ENCODE measurements around the gene MIEN1.

The MIEN1 gene

GRCh38 chr17:39709319-39709997, 20.9 kb downstream of the MIEN1 start:
- no peaks in the 10 kb centered on the region for H3K27me3 ChIP-seq (ENCODE audit: low read depth, low read length)
- no peaks in the 10 kb centered on the region for H3K36me3 ChIP-seq (replicated peaks; ENCODE audit: low read depth, low read length)
- TF ChIP-seq EZH2phosphoT487 (IDR thresholded peaks at IDR 0.05; ENCODE audit: low read depth) (no peak), CTCF (IDR thresholded peaks at IDR 0.05; ENCODE audit: low read depth, low read length) (no peak)
- H3K4me2 ChIP-seq (ENCODE audit: low read length) = no peak overlapping the region
- H3K9me3 ChIP-seq (ENCODE audit: insufficient read depth, low read length) = no peaks in the 10 kb centered on the region
- no peak overlapping the region for H3K9ac ChIP-seq (ENCODE audit: low read length)
- H4K20me1 ChIP-seq (ENCODE audit: insufficient read depth, low read length) = no peaks in the 10 kb centered on the region
- no peak overlapping the region for H3K4me3 ChIP-seq (ENCODE audit: low read length)
- H2AFZ ChIP-seq (ENCODE audit: low read depth, low read length) = no peak overlapping the region
- H3K79me2 ChIP-seq (ENCODE audit: low read length) = no peaks in the 10 kb centered on the region
- H3K4me1 ChIP-seq (ENCODE audit: low read length) = no peaks in the 10 kb centered on the region
- H3K27ac ChIP-seq (ENCODE audit: low read length) = no peak overlapping the region

DNA sequence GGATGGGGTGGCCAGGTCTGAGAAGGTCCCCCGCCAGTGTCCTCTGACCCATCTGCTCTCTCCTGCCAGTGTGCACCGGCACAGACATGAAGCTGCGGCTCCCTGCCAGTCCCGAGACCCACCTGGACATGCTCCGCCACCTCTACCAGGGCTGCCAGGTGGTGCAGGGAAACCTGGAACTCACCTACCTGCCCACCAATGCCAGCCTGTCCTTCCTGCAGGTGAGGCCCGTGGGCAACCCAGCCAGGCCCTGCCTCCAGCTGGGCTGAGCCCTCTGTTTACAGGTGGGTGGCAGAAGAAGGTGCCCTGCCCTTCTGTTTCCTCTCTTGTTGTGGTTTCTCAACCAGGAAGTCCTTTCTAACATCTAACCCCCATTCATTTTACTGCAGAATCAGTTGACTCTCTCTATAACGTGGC, 23.4 kb downstream of the MIEN1 start:
- no peak overlapping the region for H3K9ac ChIP-seq (ENCODE audit: low read length)
- H3K27me3 ChIP-seq (ENCODE audit: low read depth, low read length) = no peaks in the 10 kb centered on the region
- no peak overlapping the region for H2AFZ ChIP-seq (ENCODE audit: low read depth, low read length)
- no peaks in the 10 kb centered on the region for H4K20me1 ChIP-seq (ENCODE audit: insufficient read depth, low read length)
- H3K36me3 ChIP-seq (replicated peaks; ENCODE audit: low read depth, low read length) = no peaks in the 10 kb centered on the region
- peaks cover 9% of the 10 kb centered on the region for H3K4me1 ChIP-seq (ENCODE audit: low read length)
- H3K4me2 ChIP-seq (ENCODE audit: low read length) = no peak overlapping the region
- H3K27ac ChIP-seq (ENCODE audit: low read length) = no peak overlapping the region
- no peaks in the 10 kb centered on the region for H3K79me2 ChIP-seq (ENCODE audit: low read length)
- TF ChIP-seq CTCF (IDR thresholded peaks at IDR 0.05; ENCODE audit: low read depth, low read length) = no peak
- no peak for TF ChIP-seq EZH2phosphoT487 (IDR thresholded peaks at IDR 0.05; ENCODE audit: low read depth)
- no peak overlapping the region for H3K4me3 ChIP-seq (ENCODE audit: low read length)
- H3K9me3 ChIP-seq (ENCODE audit: insufficient read depth, low read length) = no peaks in the 10 kb centered on the region

GRCh38 chr17:39706383-39706782, 23.9 kb downstream of the MIEN1 start:
- no peak overlapping the region for H3K4me2 ChIP-seq (ENCODE audit: low read length)
- H3K4me1 ChIP-seq (ENCODE audit: low read length) = peaks cover 9% of the 10 kb centered on the region
- H3K79me2 ChIP-seq (ENCODE audit: low read length) = no peaks in the 10 kb centered on the region
- no peaks in the 10 kb centered on the region for H4K20me1 ChIP-seq (ENCODE audit: insufficient read depth, low read length)
- H3K36me3 ChIP-seq (replicated peaks; ENCODE audit: low read depth, low read length) = no peaks in the 10 kb centered on the region
- no peak overlapping the region for H2AFZ ChIP-seq (ENCODE audit: low read depth, low read length)
- H3K27ac ChIP-seq (ENCODE audit: low read length) = no peak overlapping the region
- TF ChIP-seq EZH2phosphoT487 (IDR thresholded peaks at IDR 0.05; ENCODE audit: low read depth) = no peak
- no peak for TF ChIP-seq CTCF (IDR thresholded peaks at IDR 0.05; ENCODE audit: low read depth, low read length)
- no peaks in the 10 kb centered on the region for H3K9me3 ChIP-seq (ENCODE audit: insufficient read depth, low read length)
- no peak overlapping the region for H3K9ac ChIP-seq (ENCODE audit: low read length)
- H3K4me3 ChIP-seq (ENCODE audit: low read length) = no peak overlapping the region
- H3K27me3 ChIP-seq (ENCODE audit: low read depth, low read length) = no peaks in the 10 kb centered on the region

- no peaks in the 10 kb centered on the region for H3K36me3 ChIP-seq (replicated peaks; ENCODE audit: low read depth, low read length)
- no peak overlapping the region for H3K4me3 ChIP-seq (ENCODE audit: low read length)
- H3K4me1 ChIP-seq (ENCODE audit: low read length) = peaks cover 9% of the 10 kb centered on the region
Measured at GRCh38 chr17:39705786-39706348, 24.5 kb downstream of the MIEN1 start.

More at GRCh38 chr17:39705786-39706348, 24.5 kb downstream of the MIEN1 start:
- H3K9ac ChIP-seq (ENCODE audit: low read length) = no peak overlapping the region
- H3K9me3 ChIP-seq (ENCODE audit: insufficient read depth, low read length) = no peaks in the 10 kb centered on the region
- H2AFZ ChIP-seq (ENCODE audit: low read depth, low read length) = no peak overlapping the region
- no peak overlapping the region for H3K4me2 ChIP-seq (ENCODE audit: low read length)
- H3K27ac ChIP-seq (ENCODE audit: low read length) = no peak overlapping the region
- no peaks in the 10 kb centered on the region for H3K27me3 ChIP-seq (ENCODE audit: low read depth, low read length)
- TF ChIP-seq EZH2phosphoT487 (IDR thresholded peaks at IDR 0.05; ENCODE audit: low read depth) = no peak
- TF ChIP-seq CTCF (IDR thresholded peaks at IDR 0.05; ENCODE audit: low read depth, low read length) = no peak
- no peaks in the 10 kb centered on the region for H3K79me2 ChIP-seq (ENCODE audit: low read length)
- H4K20me1 ChIP-seq (ENCODE audit: insufficient read depth, low read length) = no peaks in the 10 kb centered on the region

All from OCI-LY3 (cell line).